ENCODE results near the gene NAALAD2. TPM values are rescaled to one million over a fixed set of nuclear protein-coding genes. Genes with fewer than 3 reads are reported as not detected.
"Not testable (repeated sequence)": the region's sequence is repeated elsewhere in the genome, so short reads cannot be mapped to it uniquely, and the experiment has no call there.

The NAALAD2 gene
- total RNA-seq, 2 donors from 2014 or later: not detected

GRCh38 chr11:90167704-90168103 lies 33.2 kb downstream of the NAALAD2 start:
- ATAC-seq (replicated peaks); H3K4me1 Mint-ChIP-seq: not testable (repeated sequence)

GRCh38 chr11:90168571-90168970 lies 34.1 kb downstream of the NAALAD2 start:
- no peaks in the 10 kb centered on the region for H3K36me3 Mint-ChIP-seq (ENCODE audit: low read depth)
- H3K4me1 Mint-ChIP-seq: no peaks in the 10 kb centered on the region
- no peak for ATAC-seq (replicated peaks)
- no peak overlapping the region for H3K4me3 Mint-ChIP-seq
- no peaks in the 10 kb centered on the region for H3K9me3 Mint-ChIP-seq
- peaks cover 16% of the 10 kb centered on the region for H3K27me3 Mint-ChIP-seq
- H3K27ac Mint-ChIP-seq: no peak overlapping the region

More at GRCh38 chr11:90167704-90168103, 33.2 kb downstream of the NAALAD2 start:
- H3K27ac Mint-ChIP-seq; H3K4me3 Mint-ChIP-seq; H3K9me3 Mint-ChIP-seq; H3K36me3 Mint-ChIP-seq (ENCODE audit: low read depth): not testable (repeated sequence)
- H3K27me3 Mint-ChIP-seq: peaks cover 16% of the 10 kb centered on the region

- no peaks in the 10 kb centered on the region for H3K4me1 Mint-ChIP-seq
- H3K27ac Mint-ChIP-seq: no peak overlapping the region
- ATAC-seq (replicated peaks): no peak
- H3K36me3 Mint-ChIP-seq (ENCODE audit: low read depth): no peaks in the 10 kb centered on the region
- H3K4me3 Mint-ChIP-seq: no peak overlapping the region
- H3K9me3 Mint-ChIP-seq: no peaks in the 10 kb centered on the region
- H3K27me3 Mint-ChIP-seq: peaks cover 13% of the 10 kb centered on the region
Observed at GRCh38 chr11:90171359-90171758, 36.9 kb downstream of the NAALAD2 start.

GRCh38 chr11:90176069-90176468 lies 41.6 kb downstream of the NAALAD2 start:
- peaks cover 8% of the 10 kb centered on the region for H3K27me3 Mint-ChIP-seq
- no peak overlapping the region for H3K27ac Mint-ChIP-seq
- H3K4me3 Mint-ChIP-seq: no peak overlapping the region
- no peak for ATAC-seq (replicated peaks)
- H3K4me1 Mint-ChIP-seq: no peaks in the 10 kb centered on the region
- no peaks in the 10 kb centered on the region for H3K36me3 Mint-ChIP-seq (ENCODE audit: low read depth)
- no peaks in the 10 kb centered on the region for H3K9me3 Mint-ChIP-seq

- no peak overlapping the region for H3K27ac Mint-ChIP-seq
- no peak overlapping the region for H3K4me3 Mint-ChIP-seq
- no peaks in the 10 kb centered on the region for H3K4me1 Mint-ChIP-seq
- no peaks in the 10 kb centered on the region for H3K9me3 Mint-ChIP-seq
- ATAC-seq (replicated peaks): no peak
- no peaks in the 10 kb centered on the region for H3K27me3 Mint-ChIP-seq
- no peaks in the 10 kb centered on the region for H3K36me3 Mint-ChIP-seq (ENCODE audit: low read depth)
Observed at GRCh38 chr11:90178751-90179150, 44.3 kb downstream of the NAALAD2 start.

GRCh38 chr11:90179923-90180322 lies 45.5 kb downstream of the NAALAD2 start:
- H3K27ac Mint-ChIP-seq: no peak overlapping the region
- no peak overlapping the region for H3K4me3 Mint-ChIP-seq
- H3K4me1 Mint-ChIP-seq: no peaks in the 10 kb centered on the region
- no peaks in the 10 kb centered on the region for H3K9me3 Mint-ChIP-seq
- H3K36me3 Mint-ChIP-seq (ENCODE audit: low read depth): no peaks in the 10 kb centered on the region
- no peak for ATAC-seq (replicated peaks)
- H3K27me3 Mint-ChIP-seq: no peaks in the 10 kb centered on the region

GRCh38 chr11:90187839-90188238 lies 53.4 kb downstream of the NAALAD2 start:
- Mint-ChIP-seq H3K27ac (no peak overlapping the region), H3K9me3 (peaks cover 4% of the 10 kb centered on the region), H3K36me3 (ENCODE audit: low read depth) (peaks cover 9% of the 10 kb centered on the region), H3K4me3 (no peak overlapping the region), H3K27me3 (no peaks in the 10 kb centered on the region), H3K4me1 (no peaks in the 10 kb centered on the region)
- no peak for ATAC-seq (replicated peaks)

GRCh38 chr11:90189011-90189410 lies 54.5 kb downstream of the NAALAD2 start:
- H3K4me1 Mint-ChIP-seq: no peaks in the 10 kb centered on the region
- no peak for ATAC-seq (replicated peaks)

GRCh38 chr11:90192869-90193582 lies 58.6 kb downstream of the NAALAD2 start:
- H3K27ac Mint-ChIP-seq: no peak overlapping the region
- H3K4me1 Mint-ChIP-seq: no peaks in the 10 kb centered on the region
- H3K27me3 Mint-ChIP-seq: no peaks in the 10 kb centered on the region
- no peaks in the 10 kb centered on the region for H3K9me3 Mint-ChIP-seq
- H3K4me3 Mint-ChIP-seq: no peak overlapping the region
- ATAC-seq (replicated peaks): no peak
- peaks cover 38% of the 10 kb centered on the region for H3K36me3 Mint-ChIP-seq (ENCODE audit: low read depth)

More at GRCh38 chr11:90189011-90189410, 54.5 kb downstream of the NAALAD2 start:
- Mint-ChIP-seq H3K4me3 (no peak overlapping the region), H3K36me3 (ENCODE audit: low read depth) (peaks cover 9% of the 10 kb centered on the region), H3K27ac (no peak overlapping the region), H3K27me3 (no peaks in the 10 kb centered on the region), H3K9me3 (peaks cover 4% of the 10 kb centered on the region)

- ATAC-seq (replicated peaks): no peak
- Mint-ChIP-seq H3K36me3 (ENCODE audit: low read depth) (peaks cover 68% of the 10 kb centered on the region), H3K27ac (no peak overlapping the region), H3K27me3 (no peaks in the 10 kb centered on the region), H3K4me1 (no peaks in the 10 kb centered on the region), H3K4me3 (no peak overlapping the region), H3K9me3 (no peaks in the 10 kb centered on the region)
Observed at GRCh38 chr11:90197377-90197776, 62.9 kb downstream of the NAALAD2 start.

GRCh38 chr11:90202342-90202741 lies 67.9 kb downstream of the NAALAD2 start:
- Mint-ChIP-seq H3K9me3 (no peaks in the 10 kb centered on the region), H3K36me3 (ENCODE audit: low read depth) (peaks cover 94% of the 10 kb centered on the region), H3K27me3 (no peaks in the 10 kb centered on the region), H3K4me3 (no peak overlapping the region), H3K27ac (no peak overlapping the region), H3K4me1 (no peaks in the 10 kb centered on the region)
- ATAC-seq (replicated peaks): no peak

- Mint-ChIP-seq H3K36me3 (ENCODE audit: low read depth) (peaks cover 94% of the 10 kb centered on the region), H3K4me1 (no peaks in the 10 kb centered on the region), H3K4me3 (no peak overlapping the region), H3K27me3 (no peaks in the 10 kb centered on the region), H3K27ac (no peak overlapping the region), H3K9me3 (no peaks in the 10 kb centered on the region)
- no peak for ATAC-seq (replicated peaks)
Observed at GRCh38 chr11:90204407-90204806, 69.9 kb downstream of the NAALAD2 start.

- Mint-ChIP-seq H3K36me3 (ENCODE audit: low read depth) (peaks cover 99% of the 10 kb centered on the region), H3K4me1 (no peaks in the 10 kb centered on the region), H3K9me3 (no peaks in the 10 kb centered on the region), H3K27ac (no peak overlapping the region), H3K4me3 (no peak overlapping the region), H3K27me3 (no peaks in the 10 kb centered on the region)
- ATAC-seq (replicated peaks): no peak
Observed at GRCh38 chr11:90204832-90205646, 70.6 kb downstream of the NAALAD2 start.

GRCh38 chr11:90207992-90208391 lies 73.5 kb downstream of the NAALAD2 start:
- not testable (repeated sequence) for H3K4me1 Mint-ChIP-seq; H3K27ac Mint-ChIP-seq; H3K4me3 Mint-ChIP-seq; H3K27me3 Mint-ChIP-seq; H3K9me3 Mint-ChIP-seq; ATAC-seq (replicated peaks)
- H3K36me3 Mint-ChIP-seq (ENCODE audit: low read depth): peaks cover 100% of the 10 kb centered on the region

- no peak overlapping the region for H3K4me3 Mint-ChIP-seq
- peak overlapping the region; percentile 21 for H3K27ac Mint-ChIP-seq
- peaks cover 100% of the 10 kb centered on the region for H3K36me3 Mint-ChIP-seq (ENCODE audit: low read depth)
- H3K4me1 Mint-ChIP-seq: peaks cover 4% of the 10 kb centered on the region
- H3K27me3 Mint-ChIP-seq: no peaks in the 10 kb centered on the region
- no peak for ATAC-seq (replicated peaks)
- H3K9me3 Mint-ChIP-seq: no peaks in the 10 kb centered on the region
Observed at GRCh38 chr11:90208857-90209256, 74.4 kb downstream of the NAALAD2 start.

All from activated T-helper 17 cell treated with anti-CD3 and anti-CD28 coated beads, Interleukin-2, amount 50 U/mL, for 72 hours (primary cell).